ENCODE measurements around the gene VWA5B2.

VWA5B2 gene

DNA sequence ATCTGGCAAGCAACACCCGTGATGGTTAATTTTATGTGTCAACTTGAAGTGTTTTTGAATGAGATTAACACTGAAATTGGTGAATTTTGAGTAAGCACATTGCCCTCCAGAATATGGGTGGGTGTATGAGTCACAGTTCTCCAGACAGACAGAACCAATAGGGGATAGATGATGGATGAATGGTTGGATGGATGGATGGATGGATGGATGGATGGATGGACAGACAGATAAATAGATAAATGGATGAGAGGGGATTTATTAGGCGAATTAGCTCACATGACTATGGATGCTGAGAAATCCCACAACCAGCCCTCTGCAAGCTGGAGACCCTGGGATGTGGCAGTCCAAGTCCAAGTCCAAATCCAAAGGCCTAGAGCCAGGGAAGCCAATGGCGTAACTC is 5.4 kb upstream of the VWA5B2 start:
- H3K36me3 Mint-ChIP-seq (ENCODE audit: low read depth) = no peaks in the 10 kb centered on the region
- no peak for DNase-seq
- H3K4me3 Mint-ChIP-seq = no peak overlapping the region
- H3K4me1 Mint-ChIP-seq = no peaks in the 10 kb centered on the region
- no peaks in the 10 kb centered on the region for H3K9me3 Mint-ChIP-seq
- H3K27ac Mint-ChIP-seq = no peak overlapping the region
- peaks cover 86% of the 10 kb centered on the region for H3K27me3 Mint-ChIP-seq (ENCODE audit: low read depth, poor library complexity)
- TF ChIP-seq, protein P1, sequence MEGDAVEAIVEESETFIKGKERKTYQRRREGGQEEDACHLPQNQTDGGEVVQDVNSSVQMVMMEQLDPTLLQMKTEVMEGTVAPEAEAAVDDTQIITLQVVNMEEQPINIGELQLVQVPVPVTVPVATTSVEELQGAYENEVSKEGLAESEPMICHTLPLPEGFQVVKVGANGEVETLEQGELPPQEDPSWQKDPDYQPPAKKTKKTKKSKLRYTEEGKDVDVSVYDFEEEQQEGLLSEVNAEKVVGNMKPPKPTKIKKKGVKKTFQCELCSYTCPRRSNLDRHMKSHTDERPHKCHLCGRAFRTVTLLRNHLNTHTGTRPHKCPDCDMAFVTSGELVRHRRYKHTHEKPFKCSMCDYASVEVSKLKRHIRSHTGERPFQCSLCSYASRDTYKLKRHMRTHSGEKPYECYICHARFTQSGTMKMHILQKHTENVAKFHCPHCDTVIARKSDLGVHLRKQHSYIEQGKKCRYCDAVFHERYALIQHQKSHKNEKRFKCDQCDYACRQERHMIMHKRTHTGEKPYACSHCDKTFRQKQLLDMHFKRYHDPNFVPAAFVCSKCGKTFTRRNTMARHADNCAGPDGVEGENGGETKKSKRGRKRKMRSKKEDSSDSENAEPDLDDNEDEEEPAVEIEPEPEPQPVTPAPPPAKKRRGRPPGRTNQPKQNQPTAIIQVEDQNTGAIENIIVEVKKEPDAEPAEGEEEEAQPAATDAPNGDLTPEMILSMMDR (IDR thresholded peaks at IDR 0.05) = no peak

DNA sequence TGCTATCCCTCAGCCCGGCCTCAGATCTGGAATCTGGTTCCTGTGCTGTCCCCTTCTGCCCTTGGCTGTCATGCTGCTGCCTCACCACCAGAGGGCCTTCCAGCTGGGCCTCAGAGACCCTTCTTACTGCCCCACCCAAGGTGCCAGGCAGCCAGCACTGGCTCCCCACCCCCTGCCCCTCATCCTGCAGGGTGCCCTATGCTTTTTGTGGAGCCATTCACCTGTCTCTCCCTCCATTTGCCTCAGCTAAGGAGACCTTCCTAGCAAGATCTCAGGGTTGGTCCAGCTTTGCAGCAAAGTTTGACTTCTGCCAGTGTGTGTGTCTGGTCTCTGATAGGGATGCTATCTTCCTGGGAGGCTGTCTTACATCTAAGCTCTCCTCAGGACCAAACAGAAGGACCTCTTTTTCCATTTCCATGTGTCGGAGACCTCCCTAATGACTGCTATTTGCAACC is 1.9 kb upstream of the VWA5B2 start:
- Mint-ChIP-seq H3K27ac (no peak overlapping the region), H3K27me3 (ENCODE audit: low read depth, poor library complexity) (peaks cover 92% of the 10 kb centered on the region), H3K9me3 (no peaks in the 10 kb centered on the region), H3K36me3 (ENCODE audit: low read depth) (no peaks in the 10 kb centered on the region), H3K4me3 (no peak overlapping the region), H3K4me1 (peaks cover 8% of the 10 kb centered on the region)
- TF ChIP-seq, protein P1 (IDR thresholded peaks at IDR 0.05) = peak; percentile 78
- peak; percentile 41 for DNase-seq

DNA sequence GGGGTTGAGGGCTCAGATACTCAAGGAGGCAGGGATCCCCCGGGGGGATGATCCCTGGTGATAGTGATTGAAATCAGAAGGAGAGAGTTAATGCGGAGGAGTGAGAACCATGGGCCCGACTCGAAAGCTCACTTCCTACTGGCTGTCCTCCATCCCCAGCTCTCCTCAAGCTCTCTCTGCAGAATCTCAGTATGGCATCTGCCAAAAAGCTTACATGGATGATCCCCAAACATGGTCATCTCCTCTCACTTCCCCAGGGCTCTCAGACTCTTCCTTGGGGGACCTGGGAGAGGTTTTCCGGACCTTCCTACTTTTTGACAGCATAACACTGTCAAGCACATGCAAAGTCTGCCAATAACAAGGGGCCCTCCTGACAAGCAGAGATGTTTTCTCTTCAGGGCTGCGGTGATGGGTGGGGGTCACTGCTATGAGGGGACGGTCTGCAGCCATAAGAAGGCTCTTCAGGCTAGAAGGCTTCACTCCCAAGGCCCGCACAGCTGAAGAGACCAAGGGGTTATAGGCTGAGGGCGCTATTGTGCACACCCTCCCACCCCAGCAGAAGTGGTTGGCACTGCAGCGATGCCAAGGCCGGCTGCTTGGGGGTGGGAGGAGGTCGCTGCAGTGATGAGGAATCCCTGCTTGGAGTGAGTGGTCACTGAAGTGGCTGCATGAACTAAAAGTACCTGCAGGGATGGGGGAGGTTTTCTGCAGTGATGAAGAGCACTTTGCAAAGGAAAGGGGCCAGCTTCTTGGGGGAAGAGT is 828 bp upstream of the VWA5B2 start:
- Mint-ChIP-seq H3K9me3 (no peaks in the 10 kb centered on the region), H3K27ac (no peak overlapping the region), H3K4me1 (peaks cover 8% of the 10 kb centered on the region), H3K27me3 (ENCODE audit: low read depth, poor library complexity) (peaks cover 93% of the 10 kb centered on the region), H3K36me3 (ENCODE audit: low read depth) (no peaks in the 10 kb centered on the region), H3K4me3 (peak overlapping the region; percentile 64)
- no peak for DNase-seq
- TF ChIP-seq, protein P1 (IDR thresholded peaks at IDR 0.05) = no peak

DNA sequence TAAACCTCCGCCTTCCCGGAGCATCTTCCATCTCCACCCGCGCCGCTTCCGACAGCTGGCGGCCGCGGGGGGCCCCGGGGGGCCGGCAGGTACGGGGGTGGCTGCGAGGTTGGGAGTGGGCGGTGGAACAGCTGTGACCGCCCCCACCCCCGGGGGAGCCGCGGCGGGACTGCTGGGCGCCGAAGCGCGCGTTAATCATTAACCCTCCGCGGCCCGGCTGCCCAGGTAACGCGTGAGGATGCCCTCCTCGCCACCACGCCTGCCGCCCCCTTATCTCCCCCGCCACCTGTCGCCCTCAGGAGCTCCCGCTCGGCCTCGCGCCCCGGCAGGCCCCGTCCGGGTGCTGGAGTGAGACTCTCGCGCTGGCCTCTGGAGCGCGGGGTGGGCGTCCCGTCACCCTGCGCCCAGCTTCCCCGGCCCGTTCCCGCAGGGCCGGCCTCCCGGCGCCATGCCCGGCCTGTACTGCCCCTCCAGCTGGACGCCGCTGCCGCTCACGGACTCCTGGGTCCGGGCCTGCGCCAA is 757 bp downstream of the VWA5B2 start:
- TF ChIP-seq, protein P1 (IDR thresholded peaks at IDR 0.05) = no peak
- H3K27me3 Mint-ChIP-seq (ENCODE audit: low read depth, poor library complexity) = peaks cover 92% of the 10 kb centered on the region
- H3K27ac Mint-ChIP-seq = no peak overlapping the region
- no peak overlapping the region for H3K4me3 Mint-ChIP-seq
- peaks cover 8% of the 10 kb centered on the region for H3K4me1 Mint-ChIP-seq
- no peaks in the 10 kb centered on the region for H3K36me3 Mint-ChIP-seq (ENCODE audit: low read depth)
- peak; percentile 40 for DNase-seq
- H3K9me3 Mint-ChIP-seq = no peaks in the 10 kb centered on the region

DNA sequence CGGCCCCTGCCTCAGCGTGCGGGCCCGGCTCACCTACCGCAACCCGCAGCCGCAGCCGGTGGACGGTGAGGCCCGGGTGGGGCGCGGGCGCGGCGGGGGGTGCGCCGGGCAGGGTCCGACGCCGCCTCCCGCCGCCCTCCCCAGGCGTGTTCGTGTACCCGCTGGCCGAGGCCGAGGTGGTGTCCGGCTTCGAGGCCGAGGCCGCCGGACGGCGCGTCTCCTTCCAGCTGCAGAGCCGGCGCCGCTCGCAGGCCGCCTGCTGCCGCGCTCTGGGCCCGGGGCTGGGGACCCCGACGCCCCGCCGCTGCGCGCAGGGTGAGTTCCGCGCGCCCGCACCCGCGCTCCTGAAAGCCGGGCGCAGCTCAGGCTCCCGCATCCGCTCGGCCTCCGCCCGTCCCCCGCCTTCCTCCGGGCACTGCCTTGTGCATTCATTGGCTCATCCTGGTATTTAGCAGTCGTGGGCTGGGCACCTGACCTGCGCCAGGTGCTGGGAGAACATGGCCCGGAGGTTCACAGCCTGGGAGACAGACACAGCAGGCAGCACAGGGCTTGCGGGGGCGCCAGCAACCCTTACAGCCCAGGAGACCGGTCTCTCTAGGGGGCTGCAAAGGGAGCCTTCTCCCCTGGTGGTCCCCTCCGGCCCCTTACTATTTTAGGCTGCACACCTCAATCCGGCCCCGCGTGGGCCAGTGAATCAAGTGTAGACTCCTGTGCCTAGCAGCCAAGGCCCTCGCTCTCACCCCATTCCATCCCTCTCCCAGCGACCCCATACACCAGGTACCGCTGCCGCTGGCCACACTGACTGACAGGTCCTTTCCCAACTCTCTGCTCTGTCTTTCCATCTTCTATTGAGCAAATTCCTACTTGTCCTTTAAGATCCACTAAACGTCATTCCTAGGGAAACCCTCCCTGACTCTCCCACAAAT is 1.5 kb downstream of the VWA5B2 start:
- Mint-ChIP-seq H3K9me3 (no peaks in the 10 kb centered on the region), H3K27ac (no peak overlapping the region), H3K27me3 (ENCODE audit: low read depth, poor library complexity) (peaks cover 92% of the 10 kb centered on the region), H3K4me1 (peaks cover 8% of the 10 kb centered on the region), H3K36me3 (ENCODE audit: low read depth) (no peaks in the 10 kb centered on the region), H3K4me3 (peak overlapping the region; percentile 71)
- TF ChIP-seq, protein P1 (IDR thresholded peaks at IDR 0.05) = no peak
- peak; percentile 37 for DNase-seq

Data from nephron progenitor cell (in vitro differentiated cells).